GM18499 (cell line): Measurements from ENCODE around the gene CCDC92B.
A peak's percentile ranks its signal among the peaks of the same experiment; 100 is the strongest.

Experiments
- ATAC-seq: cut with Tn5 transposase; IDR thresholded peaks from one replicate; pipeline ENCODE4 v1.9.1; 2021; ENCODE audit warnings: moderate number of reproducible peaks; ENCODE audit not compliant: insufficient read depth, unreplicated experiment

CCDC92B gene

DNA sequence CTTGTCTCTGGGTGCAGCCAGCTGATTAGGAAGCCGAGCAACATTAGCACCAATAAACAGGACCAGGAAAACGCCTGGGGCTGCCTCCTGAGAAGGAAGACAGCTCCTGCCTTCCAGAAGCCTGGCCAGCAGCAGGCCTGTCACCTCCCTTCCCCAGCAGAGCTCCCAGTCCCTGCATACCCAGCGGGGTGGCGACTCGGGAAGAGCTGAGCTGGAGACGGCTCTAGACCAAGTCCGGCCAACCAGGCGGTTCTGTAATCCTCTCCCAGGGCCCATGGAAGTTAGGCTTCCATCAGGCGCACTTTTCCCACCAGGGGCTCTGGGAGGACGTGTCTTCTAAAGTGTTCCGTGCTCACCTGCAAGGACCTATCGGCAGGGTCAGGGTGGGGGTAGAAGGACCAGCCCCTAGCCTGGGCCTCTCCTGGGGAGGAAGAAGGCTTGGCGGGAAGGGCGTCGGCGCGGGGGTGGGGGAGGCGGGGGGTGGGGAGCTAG, 25.9 kb downstream of the CCDC92B start:
- ATAC-seq = no peak

GRCh38 chr17:2722611-2723010, 26.8 kb downstream of the CCDC92B start:
- ATAC-seq = no peak

- ATAC-seq = no peak
Observed at GRCh38 chr17:2721603-2722002, 27.8 kb downstream of the CCDC92B start.

- no peak for ATAC-seq
Observed at GRCh38 chr17:2719861-2720260, 29.6 kb downstream of the CCDC92B start.

DNA sequence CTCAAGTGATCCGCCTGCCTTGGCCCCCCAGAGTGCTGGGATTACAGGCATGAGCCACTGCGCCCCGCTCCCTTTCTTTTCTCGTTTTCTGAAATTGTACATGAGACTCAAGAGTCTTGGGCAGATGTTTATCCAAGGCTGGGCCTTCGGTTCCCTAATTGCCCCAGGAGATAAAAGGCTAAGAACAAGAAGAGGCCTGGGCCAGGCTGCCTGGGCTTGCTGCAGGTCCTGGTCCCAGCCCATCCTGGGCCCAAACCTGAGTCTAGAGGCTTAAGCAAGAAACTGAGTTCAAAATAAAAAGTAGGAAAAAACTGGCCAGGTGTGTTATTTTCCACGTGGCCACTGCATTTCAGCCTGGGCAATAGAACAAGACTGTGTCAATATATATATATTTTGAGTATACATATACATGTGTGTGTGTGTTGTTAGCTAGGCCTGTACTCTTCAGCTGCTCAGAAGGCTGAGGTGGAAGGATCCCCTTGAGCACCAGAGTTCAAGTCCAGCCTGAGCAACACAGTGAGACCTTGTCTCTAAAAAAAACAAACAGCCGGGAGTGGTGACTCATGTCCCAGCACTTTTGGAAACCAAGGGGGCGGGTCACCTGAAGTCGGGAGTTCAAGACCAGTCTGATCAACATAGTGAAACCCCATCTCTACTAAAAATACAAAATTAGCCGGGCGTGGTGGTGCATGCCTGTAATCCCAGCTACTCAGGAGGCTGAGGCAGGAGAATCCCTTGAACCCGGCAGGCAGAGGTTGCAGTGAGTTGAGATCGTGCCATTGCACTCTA, 31.1 kb downstream of the CCDC92B start:
- no peak for ATAC-seq

DNA sequence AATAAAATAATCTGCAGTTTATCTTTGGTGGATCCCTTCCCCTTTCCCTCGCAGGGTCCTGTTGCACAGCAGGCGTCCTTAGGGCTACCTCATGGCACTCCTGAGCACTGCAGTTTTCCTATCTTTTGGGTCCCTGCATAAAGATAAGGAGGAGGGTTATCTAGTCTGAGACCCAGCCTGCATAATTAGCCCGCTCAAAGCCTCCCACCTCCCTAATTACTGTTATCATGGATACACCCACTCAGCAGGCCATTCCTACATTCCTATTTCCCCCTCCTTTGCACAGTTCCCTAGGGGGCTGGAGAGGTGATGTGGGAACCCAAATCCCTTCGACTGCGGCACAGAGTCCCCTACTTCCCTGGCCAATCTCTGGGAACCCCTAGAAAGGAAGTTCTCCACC, 32.8 kb downstream of the CCDC92B start:
- no peak for ATAC-seq

DNA sequence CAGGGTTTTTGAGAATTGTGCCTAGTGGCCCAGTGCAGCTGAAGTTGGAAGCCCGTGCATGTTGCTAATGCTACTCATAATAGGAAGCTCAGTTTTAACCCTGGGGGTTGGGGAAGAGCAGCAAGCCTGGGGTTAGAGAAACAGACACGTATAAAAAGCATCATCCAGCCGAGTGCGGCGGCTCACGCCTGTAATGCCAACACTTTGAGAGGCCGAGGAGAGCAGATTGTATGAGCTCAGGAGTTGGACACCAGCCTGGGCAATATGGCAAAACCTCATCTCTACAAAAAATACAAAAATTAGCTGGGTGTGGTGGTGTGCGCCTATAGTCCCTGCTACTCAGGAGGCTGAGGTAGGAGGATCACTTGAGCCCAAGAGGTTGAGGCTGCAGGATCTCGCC, 35.6 kb downstream of the CCDC92B start:
- no peak for ATAC-seq

DNA sequence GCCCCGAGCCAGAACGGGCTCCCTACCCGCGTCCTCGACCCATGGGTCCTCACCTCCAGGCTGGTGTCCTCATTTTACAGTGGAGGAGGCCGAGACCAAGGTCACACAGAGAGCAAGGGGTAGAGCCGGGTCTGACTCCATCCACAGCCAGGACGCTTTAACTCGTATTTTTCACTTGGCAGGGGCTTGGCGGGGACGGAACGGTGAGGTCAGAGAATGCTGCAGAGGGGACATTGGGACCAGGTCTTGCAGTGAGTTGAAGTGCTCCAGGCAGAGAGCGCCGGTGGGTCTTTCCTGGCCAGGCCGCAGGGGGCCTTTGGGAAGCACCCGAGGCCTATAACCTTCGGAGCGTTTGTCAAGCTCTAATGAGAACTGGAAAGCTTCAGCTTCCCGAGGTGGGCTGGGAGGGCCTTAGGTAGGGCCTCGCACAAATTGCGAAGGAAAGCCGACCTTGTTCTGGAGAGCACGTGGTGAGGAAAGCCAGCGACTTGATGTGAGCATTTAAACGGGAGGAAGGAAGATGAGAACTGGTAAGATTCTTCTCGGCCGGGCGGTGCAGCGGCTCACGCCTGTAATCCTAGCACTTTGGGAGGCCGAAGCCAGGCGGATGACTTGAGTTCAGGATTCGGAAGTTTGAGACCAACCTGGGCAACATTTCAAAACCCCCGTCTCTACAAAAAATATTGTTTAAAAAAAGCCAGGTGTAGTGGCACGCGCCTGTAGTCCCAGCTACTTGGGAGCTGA, 37.0 kb downstream of the CCDC92B start:
- no peak for ATAC-seq

- ATAC-seq = peak; percentile 38
Observed at GRCh38 chr17:2711608-2712299, 37.7 kb downstream of the CCDC92B start, which contains the start of gene CLUH. CLUH (minus strand) TSS chr17:2711764; CDS start chr17:2711661, 103 bp downstream.

GRCh38 chr17:2710803-2711607, 38.4 kb downstream of the CCDC92B start:
- no peak for ATAC-seq

- no peak for ATAC-seq
Observed at GRCh38 chr17:2710071-2710802, 39.2 kb downstream of the CCDC92B start.

- ATAC-seq = no peak
Observed at GRCh38 chr17:2709183-2709661, 40.2 kb downstream of the CCDC92B start.

GRCh38 chr17:2708585-2709182, 40.8 kb downstream of the CCDC92B start:
- ATAC-seq = no peak

GRCh38 chr17:2707721-2708584, 41.5 kb downstream of the CCDC92B start:
- no peak for ATAC-seq

- no peak for ATAC-seq
Observed at GRCh38 chr17:2706911-2707510, 42.4 kb downstream of the CCDC92B start.

DNA sequence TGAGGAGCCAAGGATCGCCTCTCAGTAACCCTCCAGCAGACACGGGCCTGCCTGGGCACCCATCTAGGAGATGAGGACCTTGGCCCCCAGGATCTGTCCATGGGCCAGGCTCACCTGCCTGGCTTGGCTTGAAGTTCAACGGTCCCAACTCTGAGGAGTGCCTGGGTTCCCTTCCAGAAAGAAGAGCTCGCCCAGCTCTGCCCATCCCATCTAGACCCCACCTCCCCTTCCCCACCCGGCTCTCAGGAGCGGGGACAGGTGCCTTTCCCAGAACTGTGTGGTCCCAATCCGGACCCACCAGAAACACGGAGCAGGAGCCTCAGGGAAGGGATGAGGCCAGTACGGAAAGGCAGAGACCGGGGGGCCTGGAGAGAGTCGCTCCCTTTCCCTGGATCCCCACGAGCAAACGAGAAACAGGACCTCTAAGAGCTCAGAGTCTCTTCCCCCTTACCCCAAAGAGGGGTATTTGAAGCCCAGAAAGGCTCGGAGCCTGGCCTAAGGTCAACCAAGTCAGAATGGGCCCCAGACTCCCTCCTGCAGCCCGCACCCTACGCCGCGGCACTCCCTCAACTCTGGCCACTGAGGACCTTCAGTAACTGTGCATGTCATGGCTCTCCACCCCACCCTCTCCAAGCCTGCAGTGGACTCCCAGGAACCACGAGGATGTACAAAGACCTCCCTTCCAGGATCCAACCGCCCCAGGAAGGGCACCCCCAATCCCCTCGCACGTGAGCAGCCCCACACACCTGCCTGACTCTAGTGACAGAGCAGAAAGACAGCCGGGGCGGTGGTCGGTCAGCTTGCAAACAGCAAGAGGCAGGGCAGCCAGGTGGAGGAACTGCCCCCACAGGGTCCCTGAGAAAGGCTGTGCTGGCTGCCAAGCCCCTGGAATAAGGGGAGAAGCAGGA, 43.3 kb downstream of the CCDC92B start:
- no peak for ATAC-seq

GRCh38 chr17:2705263-2705662, 44.2 kb downstream of the CCDC92B start:
- no peak for ATAC-seq
